B cell (primary cell): ENCODE measurements around the gene PHACTR1. TPM values are rescaled to one million over a fixed set of nuclear protein-coding genes. Genes with fewer than 3 reads are reported as not detected.

ENCODE experiments used
- ATAC-seq: fragments of 200-7000 bp; cut with Tn5 transposase; one replicate; pipeline ENCODE4 v1.10.0; 2021; ENCODE audit warnings: low read depth, mild to moderate bottlenecking, moderate number of reproducible peaks, moderate library complexity
- CTCF ChIA-PET: fragments of 350-600 bp; sonication (Branson Sonifier 250); formaldehyde crosslinking; loops from one replicate; lab custom pipeline; 2021; ENCODE audit warnings: antibody characterized with exemption, inconsistent platforms; lab: Charles Lee
- POLR2A ChIA-PET: fragments of 350-600 bp; sonication (Branson Sonifier 250); formaldehyde crosslinking; loops from one replicate; lab custom pipeline; 2021; ENCODE audit warnings: antibody characterized with exemption; lab: Charles Lee
- DNase-seq: peaks from one replicate; pipeline ENCODE4 v3.0.0; 2013
- H2AFZ ChIP-seq: 2 replicates; pipeline ENCODE4 v1.6.1; 2012; ENCODE audit warnings: mild to moderate bottlenecking, low read depth, low read length; ENCODE audit not compliant: insufficient read depth, poor library complexity, severe bottlenecking
- H3K27ac ChIP-seq, 2 donors: 1 replicate in 1 of 2; 2 replicates in 1 of 2; pipeline ENCODE4 v1.5.1; 2012 to 2013; ENCODE audit warnings: low read length in 2 of 2, mild to moderate bottlenecking in 2 of 2, moderate library complexity in 1 of 2
- H3K27me3 ChIP-seq, 4 experiments: fragments of 200-600 bp in 1 of 4; sonication (generic) in 1 of 4; replicated peaks in 1 of 4; 1 replicate in 2 of 4; 2 replicates in 2 of 4; pipeline versions ENCODE4 v1.6.1 to v1.7.0; 2013 to 2016; ENCODE audit warnings: low read length in 3 of 4, mild to moderate bottlenecking in 2 of 4, mixed read lengths in 1 of 4, moderate library complexity in 1 of 4; ENCODE audit not compliant: insufficient read depth in 4 of 4, control insufficient read depth in 3 of 4; ENCODE audit errors: control extremely low read depth in 1 of 4
- H3K36me3 ChIP-seq, 2 experiments: replicated peaks in 1 of 2; 1 replicate in 1 of 2; 2 replicates in 1 of 2; pipeline versions ENCODE4 v1.6.1 to v1.7.1; 2013; ENCODE audit warnings: low read length in 1 of 2; ENCODE audit not compliant: insufficient read depth in 2 of 2, control insufficient read depth in 1 of 2; ENCODE audit errors: control extremely low read depth in 1 of 2, extremely low read depth in 1 of 2
- H3K4me1 ChIP-seq, 2 donors: fragments of 200-600 bp in 1 of 2; sonication (generic) in 1 of 2; 1 replicate in 1 of 2; 2 replicates in 1 of 2; pipeline versions ENCODE4 v1.5.1 to v1.6.1; 2013 to 2017; ENCODE audit warnings: low read length in 2 of 2; ENCODE audit not compliant: control insufficient read depth in 2 of 2, insufficient read depth in 2 of 2
- H3K4me2 ChIP-seq: replicated peaks from 2 replicates; pipeline ENCODE3; 2012; ENCODE audit warnings: mild to moderate bottlenecking, low read depth, low read length; ENCODE audit not compliant: poor library complexity, severe bottlenecking
- H3K4me3 ChIP-seq, 5 experiments: fragments of 200-600 bp in 1 of 5; sonication (generic) in 1 of 5; 1 replicate in 3 of 5; 2 replicates in 2 of 5; pipeline versions ENCODE4 v1.5.1 to v1.7.0; 2011 to 2016; ENCODE audit warnings: low read length in 4 of 5, mild to moderate bottlenecking in 4 of 5, low read depth in 2 of 5, control low read depth in 1 of 5, moderate library complexity in 1 of 5; ENCODE audit not compliant: insufficient read depth in 1 of 5; ENCODE audit errors: control extremely low read depth in 1 of 5, extremely low read depth in 1 of 5
- H3K79me2 ChIP-seq: fragments of 200-600 bp; sonication (generic); one replicate; pipeline ENCODE4 v1.6.0; 2016; ENCODE audit warnings: low read length; ENCODE audit not compliant: control insufficient read depth, insufficient read depth
- H3K9ac ChIP-seq: fragments of 200-600 bp; sonication (generic); 2 replicates; pipeline ENCODE4 v1.6.1; 2017; ENCODE audit warnings: mild to moderate bottlenecking, low read length, moderate library complexity
- H3K9me3 ChIP-seq, 3 donors: one replicate each; pipeline versions ENCODE4 v1.6.1 to v1.7.1; 2013; ENCODE audit warnings: low read length in 2 of 3; ENCODE audit not compliant: control insufficient read depth in 2 of 3, insufficient read depth in 1 of 3; ENCODE audit errors: control extremely low read depth in 1 of 3
- H4K20me1 ChIP-seq: 2 replicates; pipeline ENCODE4 v1.6.0; 2012; ENCODE audit warnings: mild to moderate bottlenecking, low read length; ENCODE audit not compliant: insufficient read depth, control insufficient read depth, poor library complexity, severe bottlenecking
- H3K27ac Mint-ChIP-seq: one replicate; pipeline ENCODE4 v1.8.0; 2021; ENCODE audit warnings: mixed read lengths
- H3K27me3 Mint-ChIP-seq: one replicate; pipeline ENCODE4 v1.8.0; 2021; ENCODE audit warnings: mixed read lengths
- H3K4me1 Mint-ChIP-seq: one replicate; pipeline ENCODE4 v1.8.0; 2021; ENCODE audit warnings: mixed read lengths
- H3K4me3 Mint-ChIP-seq: one replicate; pipeline ENCODE4 v1.8.0; 2021; ENCODE audit warnings: mixed read lengths
- H3K9me3 Mint-ChIP-seq: one replicate; pipeline ENCODE4 v1.8.0; 2022; ENCODE audit warnings: mixed read lengths; ENCODE audit not compliant: insufficient read depth
- EZH2 ChIP-seq: IDR thresholded peaks from 2 replicates; pipeline ENCODE4 v1.6.1; 2012; ENCODE audit warnings: borderline replicate concordance, low read depth, mild to moderate bottlenecking, moderate library complexity, low read length; ENCODE audit not compliant: insufficient read depth, poor library complexity, severe bottlenecking
- WGBS: methylation state at CpG from one replicate; pipeline ENCODE4 v1.1.5; 2013; ENCODE audit warnings: missing lambda C conversion rate; ENCODE audit not compliant: insufficient coverage; 5-methylcytosine and 5-hydroxymethylcytosine counted together
- intact Hi-C: fragments of 100-400 bp; cut with micrococcal nuclease; formaldehyde crosslinking; loops from one replicate; pipeline ENCODE4 v1.10.0; 2022
- polyA plus RNA-seq: library from polyadenylated mRNA; depleted of rRNA; stranded (reverse); fragments of >200 nt; gene quantifications from 2 replicates; pipeline ENCODE4 v1.2.3, GENCODE V29; 2012
- total RNA-seq, 2 donors: library from RNA; stranded (reverse); fragments of 120-200 nt in 1 of 2; gene quantifications; 1 replicate in 1 of 2; 2 replicates in 1 of 2; pipeline versions ENCODE4 v1.2.3 to v1.2.4, GENCODE V29; 2013 to 2022
- TF ChIP-seq, protein P1 (sequence below): fragments of 200-600 bp; IDR thresholded peaks from one replicate; pipeline ENCODE4 v1.8.0; 2022; ENCODE audit warnings: antibody characterized with exemption, mild to moderate bottlenecking

Gene PHACTR1
- total and polyA plus RNA-seq, 2 donors (not counting 1 experiment from before 2014, with no cell fraction given): 30.2 to 129 TPM

- H3K4me1 Mint-ChIP-seq: no peaks in the 10 kb centered on the region
- Histone ChIP-seq H3K4me3 (no peak overlapping the region), H3K79me2 (no peaks in the 10 kb centered on the region), H3K27ac (no peak overlapping the region), H3K36me3 (no peaks in the 10 kb centered on the region), H4K20me1 (no peaks in the 10 kb centered on the region), H3K27me3 (peaks cover 0 to 5% (median 0%) of the 10 kb centered on the region in 4 experiments), H3K9me3 (no peaks in the 10 kb centered on the region), H3K4me1 (no peaks in the 10 kb centered on the region), H3K9ac (no peak overlapping the region), H2AFZ (no peak overlapping the region), H3K4me2 (no peak overlapping the region)
- H3K27me3 Mint-ChIP-seq: peaks cover 31% of the 10 kb centered on the region
- intact Hi-C loops: no loop called here
- no peak overlapping the region for H3K27ac Mint-ChIP-seq
- ATAC-seq (no peak), DNase-seq (no peak)
- ChIA-PET CTCF (no interaction called here), POLR2A (no interaction called here)
- TF ChIP-seq, protein P1, sequence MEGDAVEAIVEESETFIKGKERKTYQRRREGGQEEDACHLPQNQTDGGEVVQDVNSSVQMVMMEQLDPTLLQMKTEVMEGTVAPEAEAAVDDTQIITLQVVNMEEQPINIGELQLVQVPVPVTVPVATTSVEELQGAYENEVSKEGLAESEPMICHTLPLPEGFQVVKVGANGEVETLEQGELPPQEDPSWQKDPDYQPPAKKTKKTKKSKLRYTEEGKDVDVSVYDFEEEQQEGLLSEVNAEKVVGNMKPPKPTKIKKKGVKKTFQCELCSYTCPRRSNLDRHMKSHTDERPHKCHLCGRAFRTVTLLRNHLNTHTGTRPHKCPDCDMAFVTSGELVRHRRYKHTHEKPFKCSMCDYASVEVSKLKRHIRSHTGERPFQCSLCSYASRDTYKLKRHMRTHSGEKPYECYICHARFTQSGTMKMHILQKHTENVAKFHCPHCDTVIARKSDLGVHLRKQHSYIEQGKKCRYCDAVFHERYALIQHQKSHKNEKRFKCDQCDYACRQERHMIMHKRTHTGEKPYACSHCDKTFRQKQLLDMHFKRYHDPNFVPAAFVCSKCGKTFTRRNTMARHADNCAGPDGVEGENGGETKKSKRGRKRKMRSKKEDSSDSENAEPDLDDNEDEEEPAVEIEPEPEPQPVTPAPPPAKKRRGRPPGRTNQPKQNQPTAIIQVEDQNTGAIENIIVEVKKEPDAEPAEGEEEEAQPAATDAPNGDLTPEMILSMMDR: no peak
- TF ChIP-seq EZH2: no peak
- H3K4me3 Mint-ChIP-seq: no peak overlapping the region
- WGBS: no CpG with 5 or more reads among the region's 1 CpG
- no peaks in the 10 kb centered on the region for H3K9me3 Mint-ChIP-seq
Observed at GRCh38 chr6:12800120-12800519, 83.6 kb downstream of the PHACTR1 start.

GRCh38 chr6:12801141-12801540 is 84.6 kb downstream of the PHACTR1 start:
- Mint-ChIP-seq H3K9me3 (no peaks in the 10 kb centered on the region), H3K4me3 (no peak overlapping the region), H3K27me3 (peaks cover 35% of the 10 kb centered on the region), H3K27ac (no peak overlapping the region), H3K4me1 (no peaks in the 10 kb centered on the region)
- Histone ChIP-seq H3K27ac (no peak overlapping the region), H4K20me1 (no peaks in the 10 kb centered on the region), H3K9ac (no peak overlapping the region), H3K9me3 (no peaks in the 10 kb centered on the region), H3K36me3 (no peaks in the 10 kb centered on the region), H3K4me3 (no peak overlapping the region), H2AFZ (no peak overlapping the region), H3K79me2 (no peaks in the 10 kb centered on the region), H3K27me3 (peaks cover 0 to 5% (median 0%) of the 10 kb centered on the region in 4 experiments), H3K4me1 (no peaks in the 10 kb centered on the region), H3K4me2 (no peak overlapping the region)
- DNase-seq (no peak), ATAC-seq (no peak)
- ChIA-PET CTCF (no interaction called here), POLR2A (no interaction called here)
- intact Hi-C loops: no loop called here
- TF ChIP-seq EZH2: no peak
- TF ChIP-seq, protein P1: no peak
- WGBS: no CpG with 5 or more reads among the region's 3 CpGs
